ENCODE results near the gene FRK. TPM values are rescaled to one million over a fixed set of nuclear protein-coding genes. Genes with fewer than 3 reads are reported as not detected.

The FRK gene
- total RNA-seq, 1 donor from 2014 or later: 0.05 TPM

DNA sequence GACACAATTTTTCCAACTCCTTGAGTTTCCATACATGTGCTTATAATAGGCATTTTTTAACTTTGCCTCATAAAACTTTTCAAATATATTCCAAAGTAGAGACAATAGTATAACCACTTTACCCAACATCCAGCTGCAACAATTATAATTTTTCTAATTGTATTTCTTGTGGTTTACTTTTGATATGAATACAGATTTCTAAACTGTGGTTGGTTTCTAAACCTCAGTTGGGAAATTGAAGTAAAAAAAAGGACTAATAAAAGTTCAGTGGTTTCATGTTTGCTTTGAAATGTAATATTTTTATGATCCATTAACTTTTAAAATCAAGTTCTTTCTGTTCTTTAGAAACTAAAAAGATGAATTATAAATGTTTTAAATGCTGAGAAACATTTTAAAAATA, 40.0 kb downstream of the FRK start:
- H3K36me3 Mint-ChIP-seq (ENCODE audit: unreplicated experiment): no peaks in the 10 kb centered on the region
- TF ChIP-seq, protein P1, sequence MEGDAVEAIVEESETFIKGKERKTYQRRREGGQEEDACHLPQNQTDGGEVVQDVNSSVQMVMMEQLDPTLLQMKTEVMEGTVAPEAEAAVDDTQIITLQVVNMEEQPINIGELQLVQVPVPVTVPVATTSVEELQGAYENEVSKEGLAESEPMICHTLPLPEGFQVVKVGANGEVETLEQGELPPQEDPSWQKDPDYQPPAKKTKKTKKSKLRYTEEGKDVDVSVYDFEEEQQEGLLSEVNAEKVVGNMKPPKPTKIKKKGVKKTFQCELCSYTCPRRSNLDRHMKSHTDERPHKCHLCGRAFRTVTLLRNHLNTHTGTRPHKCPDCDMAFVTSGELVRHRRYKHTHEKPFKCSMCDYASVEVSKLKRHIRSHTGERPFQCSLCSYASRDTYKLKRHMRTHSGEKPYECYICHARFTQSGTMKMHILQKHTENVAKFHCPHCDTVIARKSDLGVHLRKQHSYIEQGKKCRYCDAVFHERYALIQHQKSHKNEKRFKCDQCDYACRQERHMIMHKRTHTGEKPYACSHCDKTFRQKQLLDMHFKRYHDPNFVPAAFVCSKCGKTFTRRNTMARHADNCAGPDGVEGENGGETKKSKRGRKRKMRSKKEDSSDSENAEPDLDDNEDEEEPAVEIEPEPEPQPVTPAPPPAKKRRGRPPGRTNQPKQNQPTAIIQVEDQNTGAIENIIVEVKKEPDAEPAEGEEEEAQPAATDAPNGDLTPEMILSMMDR (IDR thresholded peaks at IDR 0.05): no peak
- H3K4me3 Mint-ChIP-seq (ENCODE audit: unreplicated experiment): no peak overlapping the region
- DNase-seq (ENCODE audit: extremely low spot score, unreplicated experiment): no peak
- H3K27me3 Mint-ChIP-seq (ENCODE audit: unreplicated experiment): peaks cover 7% of the 10 kb centered on the region
- peaks cover 31% of the 10 kb centered on the region for H3K4me1 Mint-ChIP-seq (ENCODE audit: unreplicated experiment)
- H3K27ac Mint-ChIP-seq (ENCODE audit: unreplicated experiment): no peak overlapping the region
- H3K9me3 Mint-ChIP-seq (ENCODE audit: unreplicated experiment): no peaks in the 10 kb centered on the region

DNA sequence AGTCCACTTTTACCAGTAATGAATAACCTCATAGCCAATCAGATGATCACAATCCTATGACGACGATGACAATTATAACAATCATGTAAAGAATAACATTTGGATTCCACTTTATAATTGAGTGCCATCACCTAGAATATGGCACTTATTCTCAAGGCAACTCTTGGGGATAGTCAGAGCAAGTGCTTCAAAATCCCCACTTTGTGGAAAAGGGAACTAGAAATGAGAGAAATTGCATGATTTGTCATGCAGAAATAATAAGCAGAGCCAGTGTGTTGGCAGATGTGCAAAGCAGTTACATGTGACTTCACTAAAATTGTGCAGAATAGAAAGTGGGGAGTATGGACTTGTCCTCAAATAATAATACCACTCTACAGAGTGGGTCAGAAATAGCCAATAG, 41.3 kb downstream of the FRK start:
- Mint-ChIP-seq H3K9me3 (ENCODE audit: unreplicated experiment) (no peaks in the 10 kb centered on the region), H3K27ac (ENCODE audit: unreplicated experiment) (no peak overlapping the region), H3K36me3 (ENCODE audit: unreplicated experiment) (no peaks in the 10 kb centered on the region), H3K4me1 (ENCODE audit: unreplicated experiment) (peaks cover 37% of the 10 kb centered on the region), H3K4me3 (ENCODE audit: unreplicated experiment) (no peak overlapping the region), H3K27me3 (ENCODE audit: unreplicated experiment) (peaks cover 7% of the 10 kb centered on the region)
- TF ChIP-seq, protein P1 (IDR thresholded peaks at IDR 0.05): no peak
- DNase-seq (ENCODE audit: extremely low spot score, unreplicated experiment): no peak

DNA sequence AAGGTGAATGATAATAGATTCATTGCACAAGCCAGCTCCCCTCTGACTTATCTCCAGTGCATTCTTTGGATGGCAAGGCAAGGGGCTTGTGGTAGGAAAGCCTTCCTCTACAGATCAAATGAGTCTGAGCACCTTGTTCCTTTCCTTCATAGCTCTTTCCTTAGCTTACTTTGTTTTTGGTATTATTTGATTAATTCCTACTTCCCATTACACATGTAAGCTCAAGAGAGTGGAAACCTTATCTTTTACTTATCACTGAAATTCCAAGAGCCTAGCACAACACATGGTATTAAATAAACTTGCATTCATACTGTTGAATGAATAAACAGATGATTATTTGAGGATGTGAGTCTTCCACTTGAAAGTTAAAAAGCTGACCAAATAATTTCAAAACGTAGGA, 41.7 kb downstream of the FRK start:
- Mint-ChIP-seq H3K9me3 (ENCODE audit: unreplicated experiment) (no peaks in the 10 kb centered on the region), H3K36me3 (ENCODE audit: unreplicated experiment) (no peaks in the 10 kb centered on the region), H3K27me3 (ENCODE audit: unreplicated experiment) (peaks cover 7% of the 10 kb centered on the region), H3K27ac (ENCODE audit: unreplicated experiment) (no peak overlapping the region), H3K4me3 (ENCODE audit: unreplicated experiment) (no peak overlapping the region), H3K4me1 (ENCODE audit: unreplicated experiment) (peaks cover 37% of the 10 kb centered on the region)
- DNase-seq (ENCODE audit: extremely low spot score, unreplicated experiment): no peak
- TF ChIP-seq, protein P1 (IDR thresholded peaks at IDR 0.05): no peak

DNA sequence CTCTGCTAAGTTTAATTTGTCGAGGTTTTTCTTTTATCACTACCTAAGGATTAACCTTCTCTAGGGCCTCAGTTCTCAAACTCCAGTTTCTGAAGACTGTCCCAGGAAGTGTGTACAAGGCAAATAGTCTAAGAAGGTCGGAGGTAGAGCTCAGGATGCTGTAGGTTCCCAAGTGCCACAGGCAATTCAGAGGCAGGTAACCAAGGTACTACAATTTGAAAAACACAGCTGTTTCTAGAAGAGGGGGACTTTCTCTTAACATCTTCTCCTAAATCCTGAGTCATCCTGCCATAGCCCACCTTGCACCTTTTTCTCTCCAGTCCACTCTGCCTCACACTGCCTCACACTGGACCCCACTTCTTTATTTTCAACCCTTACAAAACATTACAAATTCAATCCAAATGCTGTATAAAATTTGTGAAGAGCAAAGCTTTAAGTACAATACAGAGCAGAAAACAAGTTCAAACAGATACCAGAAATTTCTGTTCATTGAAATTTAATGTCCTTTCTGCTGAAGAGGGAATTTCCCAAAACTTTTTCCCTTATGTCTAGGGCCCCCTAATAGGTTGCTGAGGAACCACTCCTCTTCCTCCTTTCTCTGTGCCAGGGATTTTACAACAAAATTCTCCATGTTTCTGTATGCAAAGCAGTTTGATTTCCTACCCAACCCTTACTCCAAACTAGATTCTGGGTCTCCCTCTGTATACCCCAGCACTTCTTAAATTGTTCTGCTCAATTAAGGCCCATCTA, 43.0 kb downstream of the FRK start:
- Mint-ChIP-seq H3K4me3 (ENCODE audit: unreplicated experiment) (no peak overlapping the region), H3K4me1 (ENCODE audit: unreplicated experiment) (peaks cover 29% of the 10 kb centered on the region), H3K9me3 (ENCODE audit: unreplicated experiment) (no peaks in the 10 kb centered on the region), H3K27me3 (ENCODE audit: unreplicated experiment) (peaks cover 7% of the 10 kb centered on the region), H3K36me3 (ENCODE audit: unreplicated experiment) (no peaks in the 10 kb centered on the region), H3K27ac (ENCODE audit: unreplicated experiment) (no peak overlapping the region)
- no peak for DNase-seq (ENCODE audit: extremely low spot score, unreplicated experiment)
- TF ChIP-seq, protein P1 (IDR thresholded peaks at IDR 0.05): no peak

DNA sequence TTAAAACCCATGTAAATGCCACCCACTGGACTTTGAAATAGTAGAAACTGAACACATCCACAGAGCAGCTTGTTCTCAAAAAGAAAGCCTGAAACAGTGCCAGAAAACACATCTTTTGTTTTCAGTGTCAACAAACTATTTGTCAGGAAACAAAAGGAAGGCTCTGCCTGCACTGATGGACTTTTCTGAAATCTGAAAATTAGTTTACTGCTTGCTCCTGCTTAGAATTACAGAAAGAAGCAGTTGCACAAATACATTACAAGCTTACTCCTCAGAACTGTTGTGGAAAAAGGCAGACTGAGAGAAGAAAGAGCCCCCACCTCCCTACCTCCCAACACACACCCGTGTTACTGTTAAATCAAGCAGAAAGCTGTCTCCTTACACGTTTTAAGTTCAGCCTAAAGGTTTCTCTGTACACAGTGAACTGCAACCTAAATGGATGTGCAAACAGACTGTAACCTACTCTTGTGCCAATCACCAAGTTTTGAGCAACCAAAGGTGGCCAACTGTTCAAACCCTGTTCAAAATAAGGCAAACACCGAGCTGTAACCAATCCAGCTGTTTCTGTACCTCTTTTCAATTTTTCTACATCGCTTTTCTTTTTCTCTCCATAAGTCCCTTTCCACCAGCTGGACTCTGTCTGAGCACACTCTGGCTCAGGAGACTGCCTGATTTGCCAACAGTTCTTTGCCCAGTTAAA, 43.7 kb downstream of the FRK start:
- TF ChIP-seq, protein P1 (IDR thresholded peaks at IDR 0.05): no peak
- H3K27me3 Mint-ChIP-seq (ENCODE audit: unreplicated experiment): peaks cover 7% of the 10 kb centered on the region
- H3K36me3 Mint-ChIP-seq (ENCODE audit: unreplicated experiment): no peaks in the 10 kb centered on the region
- no peak overlapping the region for H3K4me3 Mint-ChIP-seq (ENCODE audit: unreplicated experiment)
- DNase-seq (ENCODE audit: extremely low spot score, unreplicated experiment): no peak
- no peak overlapping the region for H3K27ac Mint-ChIP-seq (ENCODE audit: unreplicated experiment)
- no peaks in the 10 kb centered on the region for H3K9me3 Mint-ChIP-seq (ENCODE audit: unreplicated experiment)
- H3K4me1 Mint-ChIP-seq (ENCODE audit: unreplicated experiment): peaks cover 30% of the 10 kb centered on the region

Data from osteocyte (in vitro differentiated cells).